DLD1 (cell line): ENCODE measurements around the gene CTSV.
"Not testable (repeated sequence)": the region's sequence is repeated elsewhere in the genome, so short reads cannot be mapped to it uniquely, and the experiment has no call there.

Experiments
- in situ Hi-C: cut with HindIII; loops from 2 replicates; pipeline ENCODE4 v1.10.0; 2017; ENCODE audit warnings: low sequenced_read_pairs

CTSV gene

GRCh38 chr9:97045300-97045699, 6.4 kb upstream of the CTSV start:
- in situ Hi-C loops = no loop called here

DNA sequence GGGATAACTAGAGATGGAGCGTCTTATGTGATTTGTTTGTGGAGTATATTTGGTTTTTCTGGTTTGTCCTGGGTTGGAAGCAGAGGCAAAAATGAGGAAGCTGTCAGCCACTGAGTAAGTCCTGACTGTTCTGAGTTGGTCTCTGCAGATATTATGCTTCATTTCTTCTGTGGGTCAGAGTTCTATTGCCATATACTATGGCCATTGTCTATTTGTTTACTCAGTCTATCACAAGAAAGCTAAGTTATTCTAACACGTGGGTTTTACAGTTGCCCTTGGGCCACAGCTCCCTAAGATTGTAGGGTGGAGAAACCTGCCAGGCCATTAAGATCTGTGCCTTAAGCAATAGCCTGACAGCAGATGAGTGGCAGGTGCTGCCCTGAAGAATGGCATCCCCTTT, 3.0 kb upstream of the CTSV start:
- in situ Hi-C loops = no loop called here

DNA sequence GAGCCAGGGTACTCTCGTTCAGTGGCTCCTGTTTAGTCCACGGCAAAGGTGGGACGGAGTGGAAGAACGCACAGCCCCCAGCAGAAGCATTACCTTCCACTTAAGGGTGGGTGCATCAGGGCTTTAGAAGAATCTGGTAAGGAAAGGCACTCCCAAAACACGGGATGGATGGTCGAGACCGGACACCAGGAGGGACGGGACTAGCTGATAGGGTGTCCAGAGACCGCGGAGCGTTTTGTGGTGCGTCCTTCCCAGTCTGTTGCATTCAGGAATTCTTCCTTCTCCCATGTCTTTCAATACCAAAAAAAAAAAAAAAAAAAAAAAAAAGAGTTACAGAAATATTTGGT, 545 bp upstream of the CTSV start:
- in situ Hi-C loops = no loop called here

- in situ Hi-C loops = not testable (repeated sequence)
Observed at GRCh38 chr9:97023505-97023904, 15.4 kb downstream of the CTSV start.

DNA sequence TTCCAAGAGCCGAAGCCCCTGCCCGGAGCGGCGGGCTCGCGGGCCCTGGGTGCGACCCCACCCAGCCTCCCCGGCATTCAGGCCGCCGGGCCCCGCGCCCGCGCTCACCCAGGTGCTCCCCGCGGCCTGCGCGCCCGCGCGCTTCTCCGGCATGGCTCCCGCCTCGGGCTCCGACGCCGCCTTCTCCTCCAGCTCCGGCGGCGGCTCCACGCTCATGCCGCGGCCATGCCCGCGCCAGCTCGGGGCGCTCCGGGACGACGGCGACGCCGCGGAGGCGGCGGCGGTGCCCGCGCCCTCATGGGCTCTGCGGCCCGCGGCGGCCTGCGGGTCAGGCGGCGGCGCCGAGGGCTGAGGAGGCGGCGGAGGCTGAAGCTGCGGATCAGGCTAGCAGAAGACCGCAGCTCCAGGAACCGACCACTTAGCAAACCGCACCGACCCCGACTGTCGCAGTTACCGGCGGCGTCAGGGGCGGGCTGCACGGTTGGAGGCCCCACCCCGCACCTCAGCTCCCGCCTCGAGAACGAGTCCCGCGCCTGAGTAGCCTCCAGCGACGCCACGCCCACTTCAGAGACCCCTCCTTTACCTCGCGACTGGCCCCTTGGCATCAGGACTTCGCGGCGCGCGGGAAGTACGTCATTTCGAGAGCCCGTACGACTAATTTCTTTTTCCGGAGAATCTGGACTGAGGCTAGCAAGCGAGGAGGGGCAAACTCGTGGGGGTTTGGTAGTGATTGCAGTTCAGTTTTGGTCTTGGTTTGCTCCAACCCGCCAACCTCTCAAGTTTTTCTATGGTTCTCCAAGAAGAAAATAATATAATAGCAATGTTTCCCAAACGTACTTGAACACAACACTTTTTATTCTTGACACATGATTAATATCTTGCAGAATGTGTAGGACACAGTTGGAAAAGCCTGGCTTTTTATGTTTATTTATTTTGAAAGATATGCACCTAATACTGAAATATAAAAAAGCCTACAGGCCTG, 25.5 kb downstream of the CTSV start:
- in situ Hi-C loops = not testable (repeated sequence)

DNA sequence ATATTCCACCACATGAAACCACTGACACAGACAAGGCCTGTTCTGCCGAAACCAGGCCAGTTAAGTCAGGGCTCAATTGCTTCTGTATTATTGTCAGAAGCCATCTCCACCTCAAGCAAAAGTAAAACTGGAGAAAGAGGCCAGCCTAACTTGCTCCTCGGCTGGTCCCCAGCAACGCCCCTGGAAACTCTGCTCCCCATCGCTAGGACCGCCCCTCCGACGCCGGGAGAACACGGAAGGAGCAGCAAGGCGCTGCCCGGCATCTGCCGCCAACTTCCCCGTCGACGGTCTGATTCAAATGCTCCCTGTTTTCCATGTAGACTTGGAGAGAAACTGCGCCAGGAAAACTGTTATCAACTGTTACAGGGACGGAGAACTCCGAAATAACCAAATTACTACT, 26.3 kb downstream of the CTSV start:
- in situ Hi-C loops = not testable (repeated sequence)

GRCh38 chr9:97002195-97002594, 36.7 kb downstream of the CTSV start:
- in situ Hi-C loops = not testable (repeated sequence)

DNA sequence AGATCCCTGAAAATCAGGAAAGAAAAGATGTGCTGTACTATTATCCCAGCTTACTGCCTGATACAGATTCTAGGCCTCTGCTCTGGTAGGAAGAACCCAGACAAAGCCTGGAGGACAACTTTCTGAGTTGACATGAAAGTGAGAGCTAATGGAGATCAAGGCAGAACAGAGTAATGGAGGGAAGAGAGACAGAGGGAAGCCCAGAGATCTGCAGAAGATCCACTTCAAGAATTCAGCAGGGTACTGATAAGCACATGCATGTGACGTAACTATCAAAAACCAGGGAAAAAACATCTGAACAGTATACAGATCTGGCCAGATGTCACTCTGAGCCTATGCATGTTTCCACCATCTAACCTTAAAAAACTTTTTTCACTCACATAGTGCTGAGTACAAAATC, 37.6 kb downstream of the CTSV start:
- in situ Hi-C loops = not testable (repeated sequence)

DNA sequence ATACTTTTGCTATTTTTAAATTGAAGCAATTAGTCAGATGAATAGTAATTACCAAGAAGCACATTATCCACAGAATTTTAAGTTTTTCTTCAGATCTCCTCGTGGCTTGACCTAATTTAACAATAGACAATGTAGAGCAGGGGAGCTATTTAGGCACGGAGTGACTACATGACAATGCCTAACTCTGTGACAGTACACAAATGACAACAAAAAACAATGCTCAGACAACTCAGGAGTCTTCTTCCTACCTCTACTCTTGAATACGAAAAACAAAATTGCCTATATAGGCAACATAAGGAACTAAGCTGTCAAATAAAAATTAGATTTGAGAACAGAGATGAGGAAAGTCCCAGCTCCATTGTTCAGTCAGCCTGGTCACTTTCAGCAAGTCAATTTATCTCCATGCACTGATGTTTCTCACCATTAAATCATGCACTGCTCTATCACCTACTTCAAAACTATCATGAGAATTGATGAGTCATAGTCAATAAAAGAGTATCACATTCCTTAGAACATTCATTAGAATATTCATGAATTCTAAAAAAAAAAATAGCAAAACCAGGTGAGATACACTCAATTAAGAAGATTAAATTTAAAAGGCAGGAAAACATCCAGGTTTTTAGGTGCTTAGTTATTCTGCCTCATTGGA, 38.7 kb downstream of the CTSV start:
- in situ Hi-C loops = not testable (repeated sequence)

GRCh38 chr9:96999733-97000132, 39.2 kb downstream of the CTSV start:
- in situ Hi-C loops = not testable (repeated sequence)

GRCh38 chr9:96997009-96997701, 41.8 kb downstream of the CTSV start:
- in situ Hi-C loops = not testable (repeated sequence)

GRCh38 chr9:96994531-96995016, 44.4 kb downstream of the CTSV start:
- in situ Hi-C loops = not testable (repeated sequence)

DNA sequence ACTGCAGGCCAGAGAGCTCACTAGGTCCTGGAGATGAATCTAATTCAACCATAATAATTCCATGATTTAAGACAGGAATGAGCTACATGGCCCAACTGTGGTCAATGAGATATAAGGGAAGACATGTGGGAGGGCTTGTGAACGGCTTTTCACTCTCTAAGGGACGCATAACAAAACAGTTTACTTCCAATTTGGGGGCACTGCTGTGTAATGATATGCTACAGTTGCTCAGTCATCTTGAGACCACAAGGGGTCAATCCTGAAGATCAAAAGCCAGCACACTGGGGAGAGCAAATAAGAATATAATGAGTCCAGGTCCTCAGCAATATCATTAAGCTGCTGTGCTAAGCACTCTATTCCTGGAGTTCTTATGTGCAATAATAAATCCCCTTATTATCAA, 46.6 kb downstream of the CTSV start:
- in situ Hi-C loops = not testable (repeated sequence)

GRCh38 chr9:96989747-96990318, 49.1 kb downstream of the CTSV start:
- in situ Hi-C loops = not testable (repeated sequence)

- in situ Hi-C loops = not testable (repeated sequence)
Observed at GRCh38 chr9:96984887-96985286, 54.1 kb downstream of the CTSV start.

GRCh38 chr9:96984139-96984538, 54.8 kb downstream of the CTSV start:
- in situ Hi-C loops = not testable (repeated sequence)

GRCh38 chr9:96983496-96984122, 55.3 kb downstream of the CTSV start:
- in situ Hi-C loops = not testable (repeated sequence)
